Body of pancreas (tissue), 4 donors: ENCODE data around the gene ERC2.

Experiments
- POLR2A ChIP-seq, 3 donors: fragments of 450-650 bp; IDR thresholded peaks; one replicate each; pipeline ENCODE4 v1.6.1; 2016; ENCODE audit warnings: antibody characterized with exemption in 3 of 3, mild to moderate bottlenecking in 2 of 3
- TF ChIP-seq, protein P1 (sequence below), 7 experiments: fragments of 450-650 bp in 4 of 7; fragments of 200-600 bp in 3 of 7; sonication (generic) in 3 of 7; IDR thresholded peaks; one replicate each; pipeline ENCODE4 v1.5.1; 2016 to 2019; ENCODE audit warnings: antibody characterized with exemption in 7 of 7

GRCh38 chr3:56052188-56052587, 416.1 kb downstream of the ERC2 start:
- no peak for TF ChIP-seq POLR2A (IDR thresholded peaks at IDR 0.05)
- TF ChIP-seq, protein P1, sequence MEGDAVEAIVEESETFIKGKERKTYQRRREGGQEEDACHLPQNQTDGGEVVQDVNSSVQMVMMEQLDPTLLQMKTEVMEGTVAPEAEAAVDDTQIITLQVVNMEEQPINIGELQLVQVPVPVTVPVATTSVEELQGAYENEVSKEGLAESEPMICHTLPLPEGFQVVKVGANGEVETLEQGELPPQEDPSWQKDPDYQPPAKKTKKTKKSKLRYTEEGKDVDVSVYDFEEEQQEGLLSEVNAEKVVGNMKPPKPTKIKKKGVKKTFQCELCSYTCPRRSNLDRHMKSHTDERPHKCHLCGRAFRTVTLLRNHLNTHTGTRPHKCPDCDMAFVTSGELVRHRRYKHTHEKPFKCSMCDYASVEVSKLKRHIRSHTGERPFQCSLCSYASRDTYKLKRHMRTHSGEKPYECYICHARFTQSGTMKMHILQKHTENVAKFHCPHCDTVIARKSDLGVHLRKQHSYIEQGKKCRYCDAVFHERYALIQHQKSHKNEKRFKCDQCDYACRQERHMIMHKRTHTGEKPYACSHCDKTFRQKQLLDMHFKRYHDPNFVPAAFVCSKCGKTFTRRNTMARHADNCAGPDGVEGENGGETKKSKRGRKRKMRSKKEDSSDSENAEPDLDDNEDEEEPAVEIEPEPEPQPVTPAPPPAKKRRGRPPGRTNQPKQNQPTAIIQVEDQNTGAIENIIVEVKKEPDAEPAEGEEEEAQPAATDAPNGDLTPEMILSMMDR (IDR thresholded peaks at IDR 0.05) = no peak
